Caco-2 (cell line): ENCODE measurements around the gene SCGB1C2. TPM values are rescaled to one million over a fixed set of nuclear protein-coding genes. Genes with fewer than 3 reads are reported as not detected.

ENCODE experiments used
- BruUV-seq: library from RNA; stranded (reverse); fragments of 400-500 nt; replicated peaks from 2 replicates; lab custom pipeline; 2021; lab: Mats Ljungman, UMichigan
- CTCF ChIA-PET: fragments of 300-600 bp; sonication (Branson Sonifier 250); formaldehyde crosslinking; loops from one replicate; lab custom pipeline; 2022; ENCODE audit warnings: antibody characterized with exemption; lab: Charles Lee
- POLR2A ChIA-PET: fragments of 300-600 bp; sonication (Branson Sonifier 250); formaldehyde crosslinking; loops from one replicate; lab custom pipeline; 2022; ENCODE audit warnings: antibody characterized with exemption; lab: Charles Lee
- DNase-seq, 2 experiments: peaks; one replicate each; pipeline versions ENCODE4 v3.0.0 to v3.0.0-alpha.2; 2020 to 2022
- H3K27me3 ChIP-seq: replicated peaks from 2 replicates; pipeline ENCODE4 v1.6.0; 2011; ENCODE audit warnings: low read length; ENCODE audit not compliant: control insufficient read depth, insufficient read depth
- H3K36me3 ChIP-seq: 2 replicates; pipeline ENCODE4 v1.5.1; 2011; ENCODE audit warnings: low read length; ENCODE audit not compliant: control insufficient read depth, insufficient read depth
- H3K4me1 ChIP-seq: fragments of 250-450 bp; sonication (Bioruptor Pico); 2 replicates; pipeline ENCODE4 v1.5.1; 2020; ENCODE audit warnings: mild to moderate bottlenecking
- H3K4me3 ChIP-seq: 2 replicates; pipeline ENCODE4 v1.5.1; 2011; ENCODE audit warnings: low read depth, mild to moderate bottlenecking, control low read depth, low read length
- H3K9me3 ChIP-seq: fragments of 250-450 bp; sonication (Bioruptor Pico); 2 replicates; pipeline ENCODE4 v1.5.1; 2020; ENCODE audit warnings: mild to moderate bottlenecking, moderate library complexity
- H3K27ac Mint-ChIP-seq: one replicate; pipeline ENCODE4 v1.8.0; 2022; ENCODE audit warnings: mixed read lengths; ENCODE audit not compliant: unreplicated experiment
- H3K27me3 Mint-ChIP-seq: one replicate; pipeline ENCODE4 v1.8.0; 2022; ENCODE audit warnings: mixed read lengths; ENCODE audit not compliant: insufficient read depth, unreplicated experiment
- H3K36me3 Mint-ChIP-seq: one replicate; pipeline ENCODE4 v1.8.0; 2022; ENCODE audit warnings: mild to moderate bottlenecking, mixed read lengths; ENCODE audit not compliant: insufficient read depth, unreplicated experiment
- H3K4me1 Mint-ChIP-seq: one replicate; pipeline ENCODE4 v1.8.0; 2022; ENCODE audit warnings: low read depth, mixed read lengths; ENCODE audit not compliant: unreplicated experiment
- H3K4me3 Mint-ChIP-seq: one replicate; pipeline ENCODE4 v1.8.0; 2022; ENCODE audit warnings: mild to moderate bottlenecking, moderate library complexity, mixed read lengths; ENCODE audit not compliant: unreplicated experiment
- H3K9me3 Mint-ChIP-seq: one replicate; pipeline ENCODE4 v1.8.0; 2022; ENCODE audit warnings: mixed read lengths; ENCODE audit not compliant: unreplicated experiment
- intact Hi-C: fragments of 100-400 bp; cut with micrococcal nuclease; formaldehyde crosslinking; loops from one replicate; pipeline ENCODE4 v1.10.0; 2022; ENCODE audit not compliant: unreplicated experiment
- total RNA-seq: library from RNA; stranded (reverse); gene quantifications from 2 replicates; pipeline ENCODE4 v1.2.3, GENCODE V29; 2022
- TF ChIP-seq, protein P1 (sequence below), 2 experiments: fragments of 200-600 bp in 1 of 2; IDR thresholded peaks; 1 replicate in 1 of 2; 2 replicates in 1 of 2; pipeline versions ENCODE4 v1.5.1 to v1.8.0; 2011 to 2022; ENCODE audit warnings: antibody characterized with exemption in 1 of 2, control low read depth in 1 of 2, inconsistent platforms in 1 of 2, low read depth in 1 of 2, low read length in 1 of 2, mild to moderate bottlenecking in 1 of 2, moderate library complexity in 1 of 2; ENCODE audit not compliant: insufficient read depth in 1 of 2, severe bottlenecking in 1 of 2, unreplicated experiment in 1 of 2

Gene SCGB1C2
- total RNA-seq, 1 experiment from 2014 or later = not detected

DNA sequence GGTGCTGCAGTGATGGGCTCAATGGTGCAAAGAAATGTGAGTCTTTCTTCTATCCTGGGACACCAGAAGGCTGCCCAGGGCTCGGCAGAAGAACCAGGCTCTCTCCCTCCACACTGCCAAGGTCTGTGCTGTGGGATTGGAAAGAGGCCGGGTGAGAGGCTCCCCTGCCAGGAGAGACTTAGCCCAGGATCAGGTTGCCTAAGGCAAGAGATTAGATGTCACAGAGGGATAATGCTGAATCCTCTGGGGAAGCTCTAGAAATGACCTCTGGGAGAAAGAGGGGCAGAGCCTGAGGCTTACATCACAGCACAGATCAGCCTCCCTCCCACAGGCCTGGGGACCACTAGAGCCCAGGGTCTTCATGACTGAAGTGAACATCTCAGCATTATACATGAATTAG lies 49.8 kb downstream of the SCGB1C2 start:
- CTCF ChIA-PET = no interaction called here
- no peak overlapping the region for H3K4me3 ChIP-seq
- H3K27me3 ChIP-seq = no peaks in the 10 kb centered on the region; the same call in none of the 2 replicates
- Mint-ChIP-seq H3K4me1 (no peaks in the 10 kb centered on the region), H3K27ac (no peak overlapping the region), H3K27me3 (peaks cover 41% of the 10 kb centered on the region), H3K36me3 (no peaks in the 10 kb centered on the region), H3K9me3 (peaks cover 10% of the 10 kb centered on the region), H3K4me3 (no peak overlapping the region)
- TF ChIP-seq, protein P1, sequence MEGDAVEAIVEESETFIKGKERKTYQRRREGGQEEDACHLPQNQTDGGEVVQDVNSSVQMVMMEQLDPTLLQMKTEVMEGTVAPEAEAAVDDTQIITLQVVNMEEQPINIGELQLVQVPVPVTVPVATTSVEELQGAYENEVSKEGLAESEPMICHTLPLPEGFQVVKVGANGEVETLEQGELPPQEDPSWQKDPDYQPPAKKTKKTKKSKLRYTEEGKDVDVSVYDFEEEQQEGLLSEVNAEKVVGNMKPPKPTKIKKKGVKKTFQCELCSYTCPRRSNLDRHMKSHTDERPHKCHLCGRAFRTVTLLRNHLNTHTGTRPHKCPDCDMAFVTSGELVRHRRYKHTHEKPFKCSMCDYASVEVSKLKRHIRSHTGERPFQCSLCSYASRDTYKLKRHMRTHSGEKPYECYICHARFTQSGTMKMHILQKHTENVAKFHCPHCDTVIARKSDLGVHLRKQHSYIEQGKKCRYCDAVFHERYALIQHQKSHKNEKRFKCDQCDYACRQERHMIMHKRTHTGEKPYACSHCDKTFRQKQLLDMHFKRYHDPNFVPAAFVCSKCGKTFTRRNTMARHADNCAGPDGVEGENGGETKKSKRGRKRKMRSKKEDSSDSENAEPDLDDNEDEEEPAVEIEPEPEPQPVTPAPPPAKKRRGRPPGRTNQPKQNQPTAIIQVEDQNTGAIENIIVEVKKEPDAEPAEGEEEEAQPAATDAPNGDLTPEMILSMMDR (IDR thresholded peaks at IDR 0.05; ENCODE audit: insufficient read depth in 1 of 2, low read depth in 1 of 2, low read length in 1 of 2, severe bottlenecking in 1 of 2, unreplicated experiment in 1 of 2) = no peak
- POLR2A ChIA-PET = no interaction called here
- intact Hi-C loops = no loop called here
- H3K4me1 ChIP-seq = no peaks in the 10 kb centered on the region
- 0 out of 2 replicates have a peak, but pooled peaks cover 4% of the 10 kb centered on the region for H3K9me3 ChIP-seq
- no TSS peak for BruUV-seq
- no peak for DNase-seq
- no peaks in the 10 kb centered on the region for H3K36me3 ChIP-seq

Other genes starting within 250 kb of the SCGB1C2 start
- 0.35 TPM in 1 of 2 replicates, not detected in the other for gene DOC2B, start 44.1 kb downstream of the SCGB1C2 start, total RNA-seq
- gene RPH3AL, start 215.2 kb downstream of the SCGB1C2 start, total RNA-seq = 36.0 and 37.0 TPM in 2 replicates